NCI-H510A (cell line): Measurements from ENCODE around the gene VSX2.
"Not testable (repeated sequence)": the region's sequence is repeated elsewhere in the genome, so short reads cannot be mapped to it uniquely, and the experiment has no call there.

ENCODE experiments used
- DNase-seq: peaks from one replicate; lab custom pipeline; 2025; lab: John Stamatoyannopoulos, UW

The VSX2 gene

GRCh38 chr14:74260525-74261233 is 21.4 kb downstream of the VSX2 start:
- no peak for DNase-seq

DNA sequence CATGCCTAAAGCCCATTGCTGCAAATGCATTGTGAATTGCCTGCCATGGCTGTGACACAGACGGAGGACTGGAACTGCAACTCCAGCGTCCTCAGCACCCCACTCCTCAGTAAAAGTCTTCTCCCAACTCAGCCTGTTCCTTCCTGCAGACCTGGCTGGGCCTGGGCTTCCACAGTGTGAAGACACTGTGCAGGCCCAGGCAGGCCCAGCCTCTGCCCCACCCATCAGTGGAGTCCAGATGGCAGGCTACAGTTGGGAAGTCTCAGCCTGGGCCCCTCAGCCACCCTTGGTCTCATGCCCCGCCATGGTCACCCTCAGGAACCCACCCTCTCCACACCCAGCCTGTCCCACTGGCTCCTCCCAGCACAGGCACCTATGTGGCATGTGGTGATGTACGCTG is 22.0 kb downstream of the VSX2 start:
- DNase-seq = no peak

- no peak for DNase-seq
Observed at GRCh38 chr14:74262076-74262475, 22.8 kb downstream of the VSX2 start.

DNA sequence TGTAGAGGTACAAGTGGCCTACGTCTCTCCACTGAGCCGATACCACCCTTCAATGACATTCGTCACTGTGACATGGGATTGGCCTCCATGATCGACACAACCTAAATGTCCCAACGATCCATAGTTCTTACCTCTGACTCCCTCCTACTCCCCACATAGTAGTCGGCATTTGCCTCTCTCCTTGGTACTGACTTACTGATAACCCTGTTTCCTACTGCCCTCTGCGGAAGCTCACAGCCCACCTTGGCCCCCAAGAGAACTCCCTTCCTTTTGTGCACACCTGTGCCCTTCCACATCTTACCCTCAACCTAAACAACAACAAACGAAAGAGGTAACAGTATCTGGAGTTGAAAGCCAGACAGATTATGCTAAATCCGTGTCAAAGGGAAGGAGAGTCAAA is 23.9 kb downstream of the VSX2 start:
- no peak for DNase-seq

DNA sequence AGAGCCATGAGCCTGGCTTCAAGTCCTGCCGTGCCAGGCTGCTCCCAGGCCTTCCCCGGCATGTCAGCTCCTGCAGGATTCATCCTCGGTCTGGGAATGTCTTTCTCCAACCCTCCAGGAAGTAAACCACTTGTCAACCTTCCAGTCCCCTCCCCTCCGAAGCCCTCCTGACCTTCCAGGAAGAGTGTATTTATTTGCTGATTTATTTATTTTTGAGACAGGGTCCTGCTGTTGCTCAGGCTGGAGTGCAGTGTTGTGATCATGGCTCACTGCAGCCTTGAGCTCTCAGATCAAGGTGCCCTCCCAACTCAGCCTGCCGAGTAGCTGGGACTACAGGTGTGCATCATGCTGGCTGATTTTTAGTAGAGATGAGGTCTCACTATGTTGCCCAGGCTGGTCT is 24.7 kb downstream of the VSX2 start:
- no peak for DNase-seq

GRCh38 chr14:74265301-74265965 is 26.2 kb downstream of the VSX2 start:
- no peak for DNase-seq

DNA sequence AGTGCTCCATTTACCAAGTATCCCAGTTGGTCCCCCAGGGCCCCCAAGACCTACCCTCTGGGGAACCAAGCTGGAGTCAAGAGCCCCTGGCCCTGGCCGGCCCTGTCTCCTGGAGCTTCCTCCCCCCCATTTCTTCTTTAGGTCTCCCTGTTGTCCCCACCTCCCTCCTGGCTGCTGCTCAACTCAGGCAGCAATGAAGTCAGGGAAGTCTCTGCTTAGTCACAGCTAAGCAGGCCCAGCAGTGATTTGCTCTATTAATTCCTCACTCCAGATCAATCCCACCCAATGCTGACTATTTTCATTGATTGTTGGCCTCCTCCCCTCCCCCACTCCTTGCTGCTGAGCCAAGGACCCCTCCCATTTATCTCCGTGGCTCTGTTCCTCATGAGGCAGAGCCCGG is 28.3 kb downstream of the VSX2 start:
- no peak for DNase-seq

DNA sequence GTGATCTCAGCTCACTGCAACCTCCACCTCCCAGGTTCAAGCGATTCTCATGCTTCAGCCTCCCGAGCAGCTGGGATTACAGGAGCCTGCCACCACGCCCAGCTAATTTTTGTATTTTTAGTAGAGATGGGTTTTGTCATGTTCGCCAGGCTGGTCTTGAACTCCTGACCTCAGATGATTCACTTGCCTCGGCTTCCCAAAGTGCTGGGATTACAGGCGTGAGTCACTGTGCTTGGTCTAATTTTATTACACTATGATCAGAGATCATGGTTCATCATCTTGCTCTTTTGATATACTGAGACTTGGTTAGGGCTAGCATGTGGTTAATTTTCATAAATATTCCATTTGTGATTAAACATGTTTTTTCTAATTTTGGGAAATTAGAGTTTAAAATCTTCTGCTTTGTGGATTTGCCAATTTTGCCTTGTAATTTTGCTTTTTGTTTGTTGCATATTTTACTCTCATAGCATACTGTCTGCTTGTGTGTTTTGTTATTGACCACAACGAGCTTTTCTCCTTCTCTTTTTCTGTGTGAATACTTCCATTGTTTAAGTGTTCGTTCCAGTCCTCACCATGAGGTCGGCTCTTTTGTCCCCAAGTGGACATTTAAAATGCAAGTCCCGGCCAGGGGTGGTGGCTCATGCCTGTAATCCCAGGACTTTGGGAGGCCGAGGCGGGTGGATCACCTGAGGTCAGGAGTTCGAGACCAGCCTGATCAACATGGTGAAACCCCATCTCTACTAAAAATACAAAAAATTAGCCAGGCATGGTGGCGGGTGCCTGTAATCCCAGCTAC is 31.3 kb downstream of the VSX2 start:
- not testable (repeated sequence) for DNase-seq

GRCh38 chr14:74271365-74271764 is 32.1 kb downstream of the VSX2 start:
- DNase-seq = no peak

- DNase-seq = no peak
Observed at GRCh38 chr14:74275241-74275841, 36.1 kb downstream of the VSX2 start.

DNA sequence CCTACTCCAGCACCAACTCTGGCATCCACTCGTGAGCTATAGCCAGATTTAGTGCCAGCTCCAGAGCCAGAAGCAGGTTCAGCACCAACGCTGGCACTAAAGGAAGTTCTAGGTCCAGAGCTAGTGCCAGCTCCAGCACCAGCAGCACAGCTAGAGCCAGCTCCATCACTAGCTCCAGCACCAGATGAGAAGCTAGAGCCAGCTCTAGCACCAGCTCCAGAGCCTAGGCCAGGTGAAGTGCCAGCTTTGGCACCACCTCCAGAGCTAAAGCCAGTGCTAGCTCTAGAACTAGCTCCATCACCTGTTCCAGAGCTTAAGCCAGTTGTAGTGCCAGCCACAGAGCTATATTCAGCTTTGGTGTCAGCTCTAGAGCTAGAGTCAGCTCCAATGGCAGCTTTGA is 38.8 kb downstream of the VSX2 start:
- DNase-seq = no peak

DNA sequence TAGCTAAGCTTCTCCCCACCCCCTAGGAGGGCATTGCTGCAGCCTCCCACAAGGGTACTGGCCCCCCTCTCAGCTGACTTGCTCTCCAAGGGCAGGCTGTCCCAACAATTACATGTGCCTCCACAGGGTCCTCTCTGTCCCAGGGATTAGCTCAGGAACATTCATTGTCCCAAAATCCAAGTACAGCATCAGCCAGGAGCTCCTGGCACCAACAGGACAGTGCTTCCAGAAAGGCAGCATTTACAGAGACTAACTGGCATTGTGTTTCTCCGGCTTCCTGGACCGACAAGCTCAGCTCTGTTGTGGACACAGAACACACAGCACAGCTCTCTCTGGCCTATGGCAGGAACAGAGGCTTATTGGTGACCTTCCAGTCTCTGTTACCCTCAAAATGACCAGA is 41.8 kb downstream of the VSX2 start:
- DNase-seq = no peak

DNA sequence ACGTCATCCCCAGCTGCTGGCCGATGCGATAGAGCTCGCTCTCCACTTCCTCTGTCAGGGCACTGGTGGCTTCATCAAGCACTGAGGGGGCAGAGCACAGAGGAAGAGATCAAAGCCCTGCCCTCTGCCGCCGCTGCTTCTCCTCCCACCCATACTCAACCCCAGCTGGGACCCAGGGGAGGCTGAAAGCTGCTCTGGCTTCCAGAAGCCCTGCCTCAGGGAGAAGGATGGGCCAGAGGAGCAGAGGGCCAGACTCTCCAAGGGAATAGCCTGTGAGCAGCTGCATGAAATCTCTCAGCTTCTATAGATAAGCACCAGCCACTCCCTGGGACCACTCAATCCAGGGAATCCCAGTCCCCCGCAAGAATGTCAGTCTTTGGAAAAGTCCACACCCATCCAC is 47.5 kb downstream of the VSX2 start:
- no peak for DNase-seq

DNA sequence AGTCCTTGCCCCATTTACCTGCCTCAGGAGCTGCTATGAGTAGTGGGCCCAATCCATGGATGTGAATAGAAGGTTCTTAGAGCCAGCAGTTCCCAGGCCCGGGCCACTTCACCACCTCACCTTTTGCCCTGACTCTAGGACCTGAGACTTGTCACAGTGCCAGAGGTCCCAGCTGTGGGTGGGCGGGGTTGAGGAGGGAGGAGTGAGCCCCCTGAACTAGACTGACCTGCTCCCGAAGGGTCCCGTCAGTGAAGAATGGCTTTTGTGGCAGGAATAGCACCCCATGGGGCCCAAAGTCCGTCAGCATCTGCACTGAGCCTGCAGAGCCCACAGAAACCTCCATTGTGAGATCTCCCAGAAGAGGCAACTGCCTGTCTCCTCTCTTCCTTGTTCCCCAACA is 50.6 kb downstream of the VSX2 start:
- no peak for DNase-seq

GRCh38 chr14:74290415-74290814 is 51.2 kb downstream of the VSX2 start:
- no peak for DNase-seq

- no peak for DNase-seq
Observed at GRCh38 chr14:74292061-74292460, 52.8 kb downstream of the VSX2 start.

GRCh38 chr14:74293606-74294005 is 54.4 kb downstream of the VSX2 start:
- no peak for DNase-seq

DNA sequence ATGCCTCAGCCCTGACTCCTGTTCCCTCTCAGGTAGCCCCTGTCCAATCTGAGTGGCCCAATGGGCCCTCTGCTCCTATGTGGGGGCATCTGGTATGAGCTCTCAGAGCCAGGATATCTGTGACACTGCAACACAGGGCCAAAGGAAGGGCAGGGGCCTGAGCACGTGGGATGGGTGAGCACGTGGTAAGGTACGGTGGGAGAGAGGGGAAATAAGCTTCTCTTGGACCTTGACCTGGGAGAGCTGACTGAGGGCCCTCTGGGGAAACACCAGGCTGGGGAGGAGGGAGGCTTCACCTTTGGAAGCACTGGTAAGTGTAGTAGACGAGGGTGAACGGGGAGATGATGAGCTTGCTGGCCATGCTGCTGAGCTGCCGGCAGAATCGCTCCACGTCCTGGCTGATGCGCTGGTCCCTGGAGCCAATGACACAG is 56.8 kb downstream of the VSX2 start:
- DNase-seq = no peak

- DNase-seq = no peak
Observed at GRCh38 chr14:74297986-74298385, 58.7 kb downstream of the VSX2 start.

- DNase-seq = no peak
Observed at GRCh38 chr14:74299061-74299545, 59.9 kb downstream of the VSX2 start.

GRCh38 chr14:74301594-74302151 is 62.4 kb downstream of the VSX2 start:
- DNase-seq = no peak

GRCh38 chr14:74302152-74302628 is 62.9 kb downstream of the VSX2 start:
- DNase-seq = no peak
